B cell (primary cell): ENCODE data around the gene UMODL1. TPM values are rescaled to one million over a fixed set of nuclear protein-coding genes. Genes with fewer than 3 reads are reported as not detected.

Experiments
- ATAC-seq: fragments of 200-7000 bp; cut with Tn5 transposase; one replicate; pipeline ENCODE4 v1.10.0; 2021; ENCODE audit warnings: low read depth, mild to moderate bottlenecking, moderate number of reproducible peaks, moderate library complexity
- CTCF ChIA-PET: fragments of 350-600 bp; sonication (Branson Sonifier 250); formaldehyde crosslinking; loops from one replicate; lab custom pipeline; 2021; ENCODE audit warnings: antibody characterized with exemption, inconsistent platforms; lab: Charles Lee
- POLR2A ChIA-PET: fragments of 350-600 bp; sonication (Branson Sonifier 250); formaldehyde crosslinking; loops from one replicate; lab custom pipeline; 2021; ENCODE audit warnings: antibody characterized with exemption; lab: Charles Lee
- DNase-seq: peaks from one replicate; pipeline ENCODE4 v3.0.0; 2013
- H2AFZ ChIP-seq: 2 replicates; pipeline ENCODE4 v1.6.1; 2012; ENCODE audit warnings: mild to moderate bottlenecking, low read depth, low read length; ENCODE audit not compliant: insufficient read depth, poor library complexity, severe bottlenecking
- H3K27ac ChIP-seq, 2 donors: 1 replicate in 1 of 2; 2 replicates in 1 of 2; pipeline ENCODE4 v1.5.1; 2012 to 2013; ENCODE audit warnings: low read length in 2 of 2, mild to moderate bottlenecking in 2 of 2, moderate library complexity in 1 of 2
- H3K27me3 ChIP-seq, 4 experiments: fragments of 200-600 bp in 1 of 4; sonication (generic) in 1 of 4; replicated peaks in 1 of 4; 1 replicate in 2 of 4; 2 replicates in 2 of 4; pipeline versions ENCODE4 v1.6.1 to v1.7.0; 2013 to 2016; ENCODE audit warnings: low read length in 3 of 4, mild to moderate bottlenecking in 2 of 4, mixed read lengths in 1 of 4, moderate library complexity in 1 of 4; ENCODE audit not compliant: insufficient read depth in 4 of 4, control insufficient read depth in 3 of 4; ENCODE audit errors: control extremely low read depth in 1 of 4
- H3K36me3 ChIP-seq, 2 experiments: replicated peaks in 1 of 2; 1 replicate in 1 of 2; 2 replicates in 1 of 2; pipeline versions ENCODE4 v1.6.1 to v1.7.1; 2013; ENCODE audit warnings: low read length in 1 of 2; ENCODE audit not compliant: insufficient read depth in 2 of 2, control insufficient read depth in 1 of 2; ENCODE audit errors: control extremely low read depth in 1 of 2, extremely low read depth in 1 of 2
- H3K4me1 ChIP-seq, 2 donors: fragments of 200-600 bp in 1 of 2; sonication (generic) in 1 of 2; 1 replicate in 1 of 2; 2 replicates in 1 of 2; pipeline versions ENCODE4 v1.5.1 to v1.6.1; 2013 to 2017; ENCODE audit warnings: low read length in 2 of 2; ENCODE audit not compliant: control insufficient read depth in 2 of 2, insufficient read depth in 2 of 2
- H3K4me2 ChIP-seq: replicated peaks from 2 replicates; pipeline ENCODE3; 2012; ENCODE audit warnings: mild to moderate bottlenecking, low read depth, low read length; ENCODE audit not compliant: poor library complexity, severe bottlenecking
- H3K4me3 ChIP-seq, 5 experiments: fragments of 200-600 bp in 1 of 5; sonication (generic) in 1 of 5; 1 replicate in 3 of 5; 2 replicates in 2 of 5; pipeline versions ENCODE4 v1.5.1 to v1.7.0; 2011 to 2016; ENCODE audit warnings: low read length in 4 of 5, mild to moderate bottlenecking in 4 of 5, low read depth in 2 of 5, control low read depth in 1 of 5, moderate library complexity in 1 of 5; ENCODE audit not compliant: insufficient read depth in 1 of 5; ENCODE audit errors: control extremely low read depth in 1 of 5, extremely low read depth in 1 of 5
- H3K79me2 ChIP-seq: fragments of 200-600 bp; sonication (generic); one replicate; pipeline ENCODE4 v1.6.0; 2016; ENCODE audit warnings: low read length; ENCODE audit not compliant: control insufficient read depth, insufficient read depth
- H3K9ac ChIP-seq: fragments of 200-600 bp; sonication (generic); 2 replicates; pipeline ENCODE4 v1.6.1; 2017; ENCODE audit warnings: mild to moderate bottlenecking, low read length, moderate library complexity
- H3K9me3 ChIP-seq, 3 donors: one replicate each; pipeline versions ENCODE4 v1.6.1 to v1.7.1; 2013; ENCODE audit warnings: low read length in 2 of 3; ENCODE audit not compliant: control insufficient read depth in 2 of 3, insufficient read depth in 1 of 3; ENCODE audit errors: control extremely low read depth in 1 of 3
- H4K20me1 ChIP-seq: 2 replicates; pipeline ENCODE4 v1.6.0; 2012; ENCODE audit warnings: mild to moderate bottlenecking, low read length; ENCODE audit not compliant: insufficient read depth, control insufficient read depth, poor library complexity, severe bottlenecking
- H3K27ac Mint-ChIP-seq: one replicate; pipeline ENCODE4 v1.8.0; 2021; ENCODE audit warnings: mixed read lengths
- H3K27me3 Mint-ChIP-seq: one replicate; pipeline ENCODE4 v1.8.0; 2021; ENCODE audit warnings: mixed read lengths
- H3K4me1 Mint-ChIP-seq: one replicate; pipeline ENCODE4 v1.8.0; 2021; ENCODE audit warnings: mixed read lengths
- H3K4me3 Mint-ChIP-seq: one replicate; pipeline ENCODE4 v1.8.0; 2021; ENCODE audit warnings: mixed read lengths
- H3K9me3 Mint-ChIP-seq: one replicate; pipeline ENCODE4 v1.8.0; 2022; ENCODE audit warnings: mixed read lengths; ENCODE audit not compliant: insufficient read depth
- CTCF ChIP-seq: fragments of 200-600 bp; IDR thresholded peaks from one replicate; pipeline ENCODE4 v1.8.0; 2022; ENCODE audit warnings: antibody characterized with exemption, mild to moderate bottlenecking
- EZH2 ChIP-seq: IDR thresholded peaks from 2 replicates; pipeline ENCODE4 v1.6.1; 2012; ENCODE audit warnings: borderline replicate concordance, low read depth, mild to moderate bottlenecking, moderate library complexity, low read length; ENCODE audit not compliant: insufficient read depth, poor library complexity, severe bottlenecking
- WGBS: methylation state at CpG from one replicate; pipeline ENCODE4 v1.1.5; 2013; ENCODE audit warnings: missing lambda C conversion rate; ENCODE audit not compliant: insufficient coverage; 5-methylcytosine and 5-hydroxymethylcytosine counted together
- intact Hi-C: fragments of 100-400 bp; cut with micrococcal nuclease; formaldehyde crosslinking; loops from one replicate; pipeline ENCODE4 v1.10.0; 2022
- polyA plus RNA-seq: library from polyadenylated mRNA; depleted of rRNA; stranded (reverse); fragments of >200 nt; gene quantifications from 2 replicates; pipeline ENCODE4 v1.2.3, GENCODE V29; 2012
- total RNA-seq, 2 donors: library from RNA; stranded (reverse); fragments of 120-200 nt in 1 of 2; gene quantifications; 1 replicate in 1 of 2; 2 replicates in 1 of 2; pipeline versions ENCODE4 v1.2.3 to v1.2.4, GENCODE V29; 2013 to 2022

UMODL1 gene
- total and polyA plus RNA-seq, 2 donors (not counting 1 experiment from before 2014, with no cell fraction given), result 0.10 to 0.49 TPM

DNA sequence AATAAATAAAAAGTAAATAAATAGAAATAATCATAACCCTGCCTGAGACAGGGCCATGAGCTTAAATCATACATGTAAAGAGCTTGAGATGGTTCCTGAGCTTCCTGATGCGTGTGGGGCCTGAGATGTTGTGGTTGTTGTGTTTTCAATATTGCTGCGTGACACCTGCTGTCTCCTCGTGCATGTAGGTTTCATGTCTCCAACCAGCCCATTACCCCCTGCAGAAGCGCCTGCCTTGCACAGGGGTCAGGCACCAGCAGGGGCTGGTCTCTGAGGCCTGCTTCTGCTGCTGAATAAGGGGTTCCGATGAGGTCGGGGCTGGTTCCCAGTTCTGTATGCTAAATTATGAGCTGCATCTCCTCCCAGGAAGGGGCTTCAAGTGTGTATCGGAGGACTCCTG lies 15.9 kb downstream of the UMODL1 start:
- H4K20me1 ChIP-seq, result no peaks in the 10 kb centered on the region
- peaks cover 4 to 8% of the 10 kb centered on the region in 2 donors for H3K4me1 ChIP-seq
- intact Hi-C loops, result no loop called here
- ATAC-seq (no peak), DNase-seq (no peak)
- H3K27ac Mint-ChIP-seq, result no peak overlapping the region
- ChIA-PET POLR2A (no interaction called here), CTCF (interaction anchor here (1.0 to 1.8 kb wide), 3 partner anchors 13 to 29 kb away, joined by 3 to 6 read pairs (median 3); no protein-coding TSS in a partner anchor)
- H3K36me3 ChIP-seq, result no peaks in the 10 kb centered on the region
- no peak overlapping the region for H3K4me3 Mint-ChIP-seq
- TF ChIP-seq EZH2, result no peak
- no peak for TF ChIP-seq CTCF
- H3K4me2 ChIP-seq, result no peak overlapping the region
- no peaks in the 10 kb centered on the region for H3K79me2 ChIP-seq
- no peak overlapping the region for H2AFZ ChIP-seq
- peaks cover 0 to 2% (median under 1%) of the 10 kb centered on the region in 4 experiments for H3K27me3 ChIP-seq
- H3K9me3 Mint-ChIP-seq, result no peaks in the 10 kb centered on the region
- H3K9ac ChIP-seq, result no peak overlapping the region
- H3K4me3 ChIP-seq, result no peak overlapping the region
- WGBS, result 62% methylated on average over 6 of the region's 7 CpGs
- peaks cover 6% of the 10 kb centered on the region for H3K4me1 Mint-ChIP-seq
- no peaks in the 10 kb centered on the region for H3K9me3 ChIP-seq
- no peak overlapping the region for H3K27ac ChIP-seq
- H3K27me3 Mint-ChIP-seq, result peaks cover 10% of the 10 kb centered on the region

- H3K4me1 Mint-ChIP-seq, result peaks cover 6% of the 10 kb centered on the region
- Histone ChIP-seq H3K9ac (no peak overlapping the region), H3K4me3 (no peak overlapping the region), H3K4me1 (peaks cover 4 to 8% of the 10 kb centered on the region in 2 donors), H3K27me3 (peaks cover 0 to 4% (median 1%) of the 10 kb centered on the region in 4 experiments), H3K79me2 (no peaks in the 10 kb centered on the region), H4K20me1 (no peaks in the 10 kb centered on the region), H3K27ac (no peak overlapping the region), H3K36me3 (no peaks in the 10 kb centered on the region), H3K9me3 (no peaks in the 10 kb centered on the region), H2AFZ (no peak overlapping the region), H3K4me2 (no peak overlapping the region)
- CTCF ChIA-PET, result no interaction called here
- ATAC-seq (no peak), DNase-seq (no peak)
- no peak overlapping the region for H3K27ac Mint-ChIP-seq
- intact Hi-C loops, result no loop called here
- H3K27me3 Mint-ChIP-seq, result peaks cover 12% of the 10 kb centered on the region
- no peaks in the 10 kb centered on the region for H3K9me3 Mint-ChIP-seq
- TF ChIP-seq CTCF (no peak), EZH2 (no peak)
- no peak overlapping the region for H3K4me3 Mint-ChIP-seq
- POLR2A ChIA-PET, result no interaction called here
- WGBS, result 83% methylated on average over 14 of the region's 14 CpGs
These were observed 17.0 kb downstream of the UMODL1 start for GRCh38 chr21:42088148-42088547.
